Left colon (tissue), 2 donors: ENCODE data around the gene ATG5. TPM values are rescaled to one million over a fixed set of nuclear protein-coding genes. Genes with fewer than 3 reads are reported as not detected.

Experiments
- ATAC-seq: fragments of 200-7000 bp; cut with Tn5 transposase; one replicate; pipeline ENCODE4 v1.9.1; 2020; ENCODE audit warnings: mild to moderate bottlenecking, moderate library complexity
- DNase-seq, 2 donors: peaks; one replicate each; pipeline ENCODE4 v3.0.0-alpha.2; 2020
- intact Hi-C, 2 donors: fragments of 100-400 bp; cut with DNase I in 1 of 2; cut with micrococcal nuclease in 1 of 2; formaldehyde crosslinking; loops; one replicate each; pipeline versions ENCODE4 v1.11.2 to v1.14.0; 2022; cut with DNase I, micrococcal nuclease
- total RNA-seq, 2 donors: library from RNA; stranded (reverse); fragmentation: NEBNext Ultra II Directional; extraction: Animal tissue kit (Norgen Biotek cat#: 25700); gene quantifications; one replicate each; pipeline ENCODE4 v1.2.1, GENCODE V29; 2021
- donor health status: DM: no; HTN: no; CAD: no.
- donor health status: DM: yes; HTN: yes; CAD: no.

ATG5 gene
- total RNA-seq, 2 donors from 2014 or later: 43.7 to 46.7 TPM

DNA sequence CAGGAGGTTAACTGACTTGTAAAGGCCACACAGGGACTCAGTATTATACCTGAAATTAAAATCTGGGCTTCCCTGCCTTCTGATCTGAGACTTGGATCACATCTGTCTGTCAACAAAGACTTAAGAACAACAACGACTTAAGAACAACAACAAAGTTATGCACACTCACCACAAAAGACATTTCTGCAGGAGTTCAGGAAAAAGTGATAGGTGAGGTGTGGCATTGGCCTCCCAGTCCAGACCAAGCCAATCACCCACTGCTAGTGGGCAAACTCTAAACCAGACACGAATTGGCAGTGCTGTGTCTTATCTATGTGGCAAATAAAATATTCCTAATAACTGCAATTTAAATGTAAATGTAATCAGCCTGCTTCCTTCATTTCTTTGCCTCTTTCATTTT is 178.1 kb downstream of the ATG5 start:
- ATAC-seq: no peak
- intact Hi-C loops: no loop called here
- no peak for DNase-seq

DNA sequence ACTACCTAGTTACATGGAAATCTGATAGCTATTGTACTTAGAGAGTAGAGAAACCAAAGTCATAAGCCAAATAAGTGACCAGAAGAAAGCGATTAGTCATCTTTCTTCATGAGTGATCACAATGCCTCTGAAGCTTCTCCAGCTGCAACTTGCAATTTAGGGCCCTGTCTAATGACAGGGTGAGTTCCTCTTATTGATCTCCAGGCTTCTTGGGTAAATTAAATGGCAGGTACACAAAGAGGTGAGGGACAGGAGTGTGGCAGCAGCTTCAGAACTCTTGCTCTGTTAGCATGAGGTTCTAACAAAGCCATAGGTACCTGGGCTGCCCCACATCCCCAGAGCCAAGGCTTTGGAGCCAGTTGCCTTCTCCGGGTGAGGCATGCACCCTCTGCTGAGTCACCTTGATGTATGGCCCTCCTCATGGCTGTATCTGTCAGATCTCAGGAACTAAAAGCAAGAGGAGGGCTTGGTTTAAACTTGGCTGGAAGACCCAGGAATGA is 178.7 kb downstream of the ATG5 start:
- ATAC-seq: no peak
- intact Hi-C loops: no loop called here
- DNase-seq: no peak

DNA sequence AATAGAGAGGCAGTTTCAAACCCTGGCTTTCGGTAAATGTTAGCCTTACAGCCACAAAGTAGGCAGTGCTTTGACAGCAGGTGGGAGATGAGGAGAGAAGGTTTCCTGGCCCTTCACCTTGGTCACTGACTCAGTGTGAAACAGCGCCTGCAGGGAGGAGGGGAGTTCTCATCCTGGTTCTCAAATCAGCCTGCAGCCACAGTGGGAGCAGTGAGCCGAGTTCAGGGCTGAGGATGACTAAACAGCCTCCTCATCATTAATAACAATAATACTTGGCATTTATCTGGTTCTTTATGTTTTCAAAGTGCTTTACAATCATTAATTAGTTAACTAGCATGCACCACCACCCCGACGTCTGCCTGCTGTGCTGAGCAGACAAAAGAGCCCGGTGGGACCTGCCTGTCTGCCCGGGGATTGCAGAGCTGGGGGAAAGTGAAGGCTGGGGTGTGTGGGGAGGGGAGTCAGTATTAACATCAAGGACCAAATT is 179.8 kb downstream of the ATG5 start:
- intact Hi-C loops: no loop called here
- DNase-seq (no peak), ATAC-seq (no peak)

DNA sequence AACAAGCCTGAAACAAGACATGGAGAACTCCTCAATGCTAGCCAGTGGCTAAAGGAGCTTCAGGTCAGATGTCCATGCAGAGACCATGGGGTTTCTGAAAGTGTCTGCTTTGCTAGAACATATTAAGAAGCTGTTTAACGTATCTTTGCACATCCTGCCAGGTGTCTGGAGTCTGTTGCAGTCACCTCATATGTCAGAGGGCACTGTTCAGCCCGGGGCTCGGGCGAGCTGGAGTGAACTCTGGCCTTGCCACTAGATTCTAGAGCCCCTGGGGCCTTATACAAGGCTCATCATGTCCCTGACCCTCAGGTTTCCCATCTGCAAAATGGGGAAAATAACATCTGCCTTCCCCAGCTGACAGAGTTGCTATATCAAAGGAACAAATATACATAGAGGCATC is 180.4 kb downstream of the ATG5 start:
- ATAC-seq (no peak), DNase-seq (no peak)
- intact Hi-C loops: no loop called here

DNA sequence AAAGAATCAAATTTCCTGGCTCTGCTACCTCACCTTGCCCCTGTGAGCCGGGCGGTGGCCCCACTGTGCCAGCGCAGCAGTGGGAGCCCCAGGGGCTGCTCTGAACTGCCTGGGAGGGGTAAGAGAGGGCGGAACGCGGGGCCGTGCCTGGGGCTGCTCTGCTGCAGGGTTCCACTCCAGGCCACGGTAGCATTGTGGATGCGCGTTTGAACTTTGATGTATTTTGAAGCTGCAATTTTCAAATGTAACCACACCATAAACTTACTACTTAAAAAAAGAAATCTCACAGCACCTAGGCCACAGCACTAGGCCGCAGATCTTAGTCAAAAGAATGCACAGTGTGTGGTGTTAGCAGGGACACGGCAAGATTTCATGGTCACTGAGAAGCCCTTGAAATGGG is 181.9 kb downstream of the ATG5 start:
- DNase-seq (no peak), ATAC-seq (no peak)
- intact Hi-C loops: no loop called here

DNA sequence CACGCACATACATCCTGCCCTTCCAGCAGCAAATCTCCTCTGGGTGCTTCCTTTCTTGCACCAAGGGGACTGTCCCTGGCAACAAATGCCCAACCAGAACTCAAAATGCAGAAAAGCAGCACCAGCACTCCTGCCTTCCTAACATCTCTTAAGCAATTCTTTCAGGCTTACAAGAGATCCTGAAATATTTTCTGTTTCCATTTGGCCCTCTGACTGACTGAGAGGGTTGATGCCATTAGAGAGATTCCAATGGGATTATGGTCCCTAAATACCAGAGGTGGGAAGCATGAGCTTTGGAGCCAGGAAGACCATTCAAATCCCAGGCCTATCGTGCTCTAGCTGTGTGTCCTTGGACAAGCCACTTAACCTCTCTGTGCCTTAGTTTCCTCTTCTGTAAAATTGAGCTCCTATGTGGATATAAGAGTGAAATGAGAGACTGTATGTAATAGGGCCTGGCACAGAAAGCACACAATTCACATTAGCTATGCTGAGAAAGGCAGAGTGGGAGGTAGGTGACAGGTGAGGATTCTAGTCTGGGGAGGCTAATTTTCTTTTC is 182.6 kb downstream of the ATG5 start:
- ATAC-seq (no peak), DNase-seq (no peak)
- intact Hi-C loops: no loop called here

DNA sequence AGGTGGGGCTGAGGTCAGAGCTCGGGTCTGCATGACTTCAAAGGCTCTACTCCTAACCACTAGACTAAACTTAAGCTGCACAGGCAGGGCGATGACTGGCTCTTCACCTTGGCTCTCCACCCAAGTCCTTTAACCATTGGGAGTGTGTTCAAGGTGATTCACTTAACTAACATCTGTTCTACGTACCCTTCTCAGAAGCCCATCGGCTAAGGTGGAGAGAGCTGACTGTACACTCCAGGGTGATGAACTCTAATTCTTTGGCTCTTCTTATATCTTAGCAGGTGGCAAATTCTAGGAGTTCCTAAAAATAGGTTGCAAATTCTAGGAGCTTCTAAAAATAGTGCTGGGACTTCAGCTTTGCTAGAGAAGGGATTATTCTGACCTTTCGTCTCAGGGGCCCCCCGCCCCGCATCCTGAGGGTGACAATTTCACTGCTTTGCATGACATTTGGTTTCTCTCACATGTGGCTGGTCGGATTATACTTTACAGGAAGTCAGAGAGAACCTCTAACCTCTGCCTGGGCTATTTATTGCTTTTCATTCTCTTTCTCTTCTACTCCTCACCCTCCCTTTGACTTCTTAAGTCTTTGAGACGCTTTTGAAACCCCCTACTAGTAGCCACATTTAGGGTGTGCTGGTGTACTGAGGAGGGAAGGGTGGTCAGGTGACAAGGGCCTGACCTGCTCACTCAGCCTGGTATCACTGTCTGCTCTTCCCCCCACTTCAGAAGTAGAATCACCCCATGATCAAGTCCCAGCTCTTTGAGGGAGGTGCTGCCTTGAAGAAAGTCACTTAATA is 183.9 kb downstream of the ATG5 start:
- peak in 1 of 2 donors; percentile 31 for DNase-seq
- intact Hi-C loops: no loop called here
- peak; percentile 45 for ATAC-seq

DNA sequence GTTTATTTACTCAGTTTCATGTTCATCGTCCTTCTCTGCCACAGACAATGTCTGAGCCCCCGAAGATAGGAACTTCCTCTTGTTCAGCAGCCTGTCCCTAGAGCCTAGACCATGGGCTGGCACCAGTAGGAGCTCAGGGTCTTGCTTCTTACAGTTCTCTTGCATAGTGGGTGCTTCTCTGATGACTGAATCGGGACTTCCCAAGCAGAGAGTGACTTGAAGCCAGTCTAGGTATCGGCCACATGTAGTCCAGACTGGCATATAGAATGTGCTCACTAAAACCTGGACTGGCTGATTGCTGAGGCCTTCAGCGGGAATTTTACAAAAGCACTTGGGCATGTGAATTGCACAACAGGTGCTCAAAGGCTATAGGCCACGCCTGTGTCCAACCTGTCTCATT is 187.4 kb downstream of the ATG5 start:
- DNase-seq (no peak), ATAC-seq (no peak)
- intact Hi-C loops: no loop called here

DNA sequence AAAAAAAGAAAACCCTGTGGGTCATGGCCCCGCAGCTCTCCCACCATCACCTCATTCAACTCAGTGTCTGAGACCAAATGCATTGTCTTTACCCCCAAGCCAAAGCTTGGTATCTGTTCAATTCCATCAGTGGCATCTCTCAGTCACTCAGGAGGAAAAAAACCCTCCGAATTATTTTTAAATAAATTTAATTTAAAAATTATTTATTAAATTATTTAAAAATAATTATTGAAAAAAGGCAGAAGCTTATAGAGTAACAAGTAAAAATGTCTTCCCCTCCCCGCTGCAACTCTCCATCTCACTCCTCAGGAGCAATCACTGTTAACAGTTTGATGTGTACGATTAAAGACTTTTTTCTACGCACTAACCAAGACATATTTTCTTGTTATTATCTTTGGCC is 188.7 kb downstream of the ATG5 start:
- DNase-seq: no peak
- intact Hi-C loops: no loop called here
- no peak for ATAC-seq

DNA sequence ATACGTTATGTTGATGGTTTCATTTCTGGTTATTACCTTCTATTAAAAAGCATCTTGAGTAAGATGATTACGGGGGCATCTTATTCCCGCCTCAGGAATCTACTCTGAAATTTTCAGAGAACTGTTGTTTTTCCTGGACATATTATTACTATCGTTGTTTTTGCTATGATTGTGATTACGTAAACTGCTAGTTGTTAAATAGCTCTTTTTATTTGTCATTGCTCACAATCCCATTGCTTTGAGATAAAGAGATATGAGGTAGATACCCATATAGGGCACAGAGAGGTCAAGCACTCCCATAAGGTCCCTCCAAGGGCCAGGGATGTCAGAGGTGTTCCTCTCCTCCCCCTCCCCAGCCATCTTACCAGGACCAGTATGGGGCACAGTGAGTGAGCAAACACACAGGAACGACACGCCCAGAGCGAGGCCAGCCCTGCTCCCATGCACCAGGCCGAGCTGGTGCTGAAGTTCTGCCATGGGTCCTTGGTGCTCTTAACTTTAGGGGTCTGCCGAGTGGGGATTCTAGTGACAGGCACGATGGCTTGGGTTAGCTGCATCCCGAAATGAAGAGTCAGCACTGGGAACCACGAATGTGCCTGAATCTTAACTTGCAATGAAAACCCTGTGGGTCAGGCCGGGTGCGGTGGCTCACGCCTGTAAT is 189.5 kb downstream of the ATG5 start:
- intact Hi-C loops: no loop called here
- ATAC-seq (peak; percentile 42), DNase-seq (no peak)

DNA sequence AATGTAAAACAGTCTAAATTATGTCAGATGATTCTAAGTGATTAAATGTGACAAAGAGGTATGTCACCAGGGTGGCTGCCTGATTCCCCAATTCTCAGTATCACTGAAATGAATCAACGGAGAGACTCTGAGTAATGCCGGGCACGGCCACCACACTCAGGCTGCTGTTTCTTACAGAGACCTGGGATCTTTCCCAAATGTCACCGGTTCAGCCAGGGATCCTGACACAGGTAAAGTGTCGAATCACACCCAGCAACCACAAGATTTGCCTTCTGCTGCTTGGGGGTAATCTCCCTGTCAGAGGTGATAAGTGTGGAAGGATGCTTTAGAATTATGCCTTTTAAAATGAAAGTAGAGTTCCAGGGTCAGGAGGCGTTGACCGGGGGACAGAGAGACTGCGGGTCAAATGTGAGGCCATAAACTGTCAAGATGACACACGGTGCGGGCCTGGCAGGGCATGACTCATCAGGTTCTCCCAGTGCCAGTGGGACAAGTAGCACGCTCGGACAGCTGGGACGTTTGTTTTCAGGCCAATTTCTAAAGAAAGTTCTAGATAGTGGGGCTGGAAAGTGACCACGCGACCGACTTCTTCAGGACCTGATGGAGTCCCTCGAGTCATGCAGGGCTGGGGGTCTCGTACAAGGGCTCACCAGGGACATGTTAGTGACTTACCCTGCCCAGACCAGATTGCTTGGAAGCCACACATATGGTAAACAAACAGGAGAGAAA is 190.5 kb downstream of the ATG5 start:
- ATAC-seq (peak; percentile 93), DNase-seq (peak; percentile 42 to 68)
- intact Hi-C loops: no loop called here

Other genes starting within 250 kb of the ATG5 start
- 10 to 100 TPM; 16.6 to 25.9 TPM for gene PRDM1, start 239.4 kb downstream of the ATG5 start, total RNA-seq
- 10 to 100 TPM; 73.7 to 77.5 TPM for gene CRYBG1, start 35.0 kb upstream of the ATG5 start, total RNA-seq